ENCODE data around the gene CBFA2T2. TPM values are rescaled to one million over a fixed set of nuclear protein-coding genes. Genes with fewer than 3 reads are reported as not detected.

The CBFA2T2 gene
- total and polyA plus RNA-seq, 2 of the 4 experiments (the other 2 are of a cell fraction): 3.8 to 6.2 TPM

- no peaks in the 10 kb centered on the region for H3K36me3 ChIP-seq (ENCODE audit: control insufficient read depth, insufficient read depth, low read length)
- peak overlapping the region; percentile 65; the same call in 1 of the 2 replicates for H2AK5ac ChIP-seq (ENCODE audit: low read depth, low read length)
- H2BK15ac ChIP-seq (ENCODE audit: low read depth, low read length): no peak overlapping the region
- no peak overlapping the region for H3K56ac ChIP-seq (ENCODE audit: extremely low read depth, insufficient read depth, low read length)
- H4K8ac ChIP-seq (ENCODE audit: low read depth in 2 of 2, low read length in 2 of 2): peak overlapping the region; percentile 27 to 66; a peak in 1 of 4 replicates
- ATAC-seq (ENCODE audit: low read depth) (peak; percentile 27), DNase-seq (no peak)
- H4K91ac ChIP-seq (ENCODE audit: insufficient read depth, low read depth, low read length): no peak overlapping the region
- peak overlapping the region; percentile 82 for H3K23ac ChIP-seq (ENCODE audit: low read depth, low read length)
- H3K4me3 ChIP-seq (ENCODE audit: insufficient read depth, low read depth, low read length): peak overlapping the region; percentile 41
- H2AK9ac ChIP-seq (replicated peaks; ENCODE audit: low read depth, low read length, poor library complexity): peak overlapping the region; percentile 92
- peaks cover 18% of the 10 kb centered on the region; the same call in 1 of the 2 replicates for H3K9me1 ChIP-seq (ENCODE audit: insufficient read depth, low read length)
- no peak overlapping the region for H3K18ac ChIP-seq (ENCODE audit: low read depth, low read length)
- peaks cover 16% of the 10 kb centered on the region for H4K20me1 ChIP-seq (ENCODE audit: insufficient read depth, low read length)
- no peak overlapping the region for H2BK120ac ChIP-seq (ENCODE audit: low read depth, low read length)
- no peaks in the 10 kb centered on the region for H3K9me3 ChIP-seq (ENCODE audit: control insufficient read depth, insufficient read depth, low read length)
- H2BK20ac ChIP-seq (ENCODE audit: low read depth, low read length): no peak overlapping the region
- no peak overlapping the region for H2BK5ac ChIP-seq (ENCODE audit: low read depth, low read length, poor library complexity, severe bottlenecking)
- ChIA-PET CTCF (no interaction called here), POLR2A (ENCODE audit: unreplicated experiment) (no interaction called here)
- in situ Hi-C loops (cut with MboI; ENCODE audit: low sequenced_read_pairs): no loop called here
- H2AFZ ChIP-seq (replicated peaks; ENCODE audit: low read length, poor library complexity): peak overlapping the region; percentile 88
- peaks cover 11% of the 10 kb centered on the region for H3K4me1 ChIP-seq (ENCODE audit: control insufficient read depth, insufficient read depth, low read length)
- no peak overlapping the region for H4K5ac ChIP-seq (ENCODE audit: low read depth, low read length)
- BruUV-seq (replicated peaks): no TSS peak
- H3K9ac ChIP-seq (ENCODE audit: low read depth, low read length): peak overlapping the region; percentile 81
- 1% methylated on average over 28 of the region's 53 CpGs; no CpG with 5 or more reads in 1 of the 2 experiments for WGBS, 2 experiments (ENCODE audit: extremely low coverage in 2 of 2, insufficient read length in 1 of 2)
- 0 out of 2 replicates have a peak, but pooled peaks have one; percentile 15 for TF ChIP-seq MXI1 (IDR thresholded peaks at IDR 0.05; ENCODE audit: borderline replicate concordance, low read depth, low read length)
- TF ChIP-seq NFE2L2 (IDR thresholded peaks at IDR 0.05; ENCODE audit: low read depth, low read length): no peak
- no peaks in the 10 kb centered on the region for H3K27me3 ChIP-seq (ENCODE audit: control insufficient read depth, insufficient read depth, low read length)
- dilution Hi-C loops (cut with HindIII; ENCODE audit: low sequenced_read_pairs, unreplicated experiment): no loop called here
- peaks cover 7 to 42% of the 10 kb centered on the region in 2 experiments; a peak in 2 of 4 replicates for H3K79me1 ChIP-seq (ENCODE audit: low read depth in 1 of 2, low read length in 2 of 2)
- intact Hi-C loops (cut with micrococcal nuclease): loop anchor here (1.0 kb wide), 1 partner anchor 35 kb away; the partner anchor contains the start of gene PXMP4
- H3K27ac ChIP-seq (ENCODE audit: insufficient read depth, low read length): peak overlapping the region; percentile 49; the same call in 1 of the 2 replicates
- H3K14ac ChIP-seq (replicated peaks; ENCODE audit: low read depth, low read length): peak overlapping the region; percentile 91
- H3K4me2 ChIP-seq (ENCODE audit: low read depth, low read length): peak overlapping the region; percentile 83
- H3K4ac ChIP-seq (ENCODE audit: low read depth, low read length): peak overlapping the region; percentile 74; the same call in 1 of the 2 replicates
These were observed 195.6 kb downstream of the CBFA2T2 start for GRCh38 chr20:33685328-33686099.

All from IMR-90 (cell line).